GM12878 (cell line): Measurements from ENCODE around the gene VSIG10L. TPM values are rescaled to one million over a fixed set of nuclear protein-coding genes. Genes with fewer than 3 reads are reported as not detected.

Source experiments
- ATAC-seq: fragments of 200-7000 bp; cut with Tn5 transposase; 3 replicates; pipeline ENCODE4 v1.9.1; 2020; ENCODE audit warnings: mild to moderate bottlenecking, moderate library complexity
- BruUV-seq: library from RNA; stranded (reverse); fragments of 400-500 nt; replicated peaks from 2 replicates; lab custom pipeline; 2021; lab: Mats Ljungman, UMichigan
- CTCF ChIA-PET: fragments of 300-600 bp; sonication (Branson Sonifier 250); formaldehyde crosslinking; extraction: SDS; loops from one replicate; lab custom pipeline; 2021; ENCODE audit warnings: inconsistent platforms; lab: Yijun Ruan, JAX
- POLR2A ChIA-PET: fragments of 350-600 bp; formaldehyde crosslinking; extraction: SDS; loops from one replicate; lab custom pipeline; 2021; ENCODE audit warnings: inconsistent platforms; lab: Charles Lee
- RAD21 ChIA-PET: fragments of 300-600 bp; sonication (Branson Sonifier 250); formaldehyde crosslinking; loops from one replicate; lab custom pipeline; 2023; ENCODE audit warnings: antibody characterized with exemption; ENCODE audit not compliant: unreplicated experiment; lab: Charles Lee
- SMC1A ChIA-PET: fragments of 300-600 bp; sonication (Branson Sonifier 250); formaldehyde crosslinking; loops from one replicate; lab custom pipeline; 2023; ENCODE audit not compliant: unreplicated experiment, uncharacterized antibody; lab: Charles Lee
- DNase-seq: peaks from one replicate; pipeline ENCODE4 v3.0.0-alpha.2; 2011; ENCODE audit warnings: low read depth, low spot score
- FAIRE-seq: peaks from 3 replicates; lab custom pipeline; 2011; peaks lifted over from hg19 to GRCh38; lab: Jason Lieb, UNC
- H2AFZ ChIP-seq: 2 replicates; pipeline ENCODE4 v1.6.0; 2011; ENCODE audit warnings: low read depth, low read length, control low read depth; ENCODE audit not compliant: control insufficient read depth
- H3K27ac ChIP-seq: 2 replicates; pipeline ENCODE4 v1.5.1; 2011; ENCODE audit warnings: control low read depth; ENCODE audit not compliant: control insufficient read depth, insufficient read depth
- H3K27me3 ChIP-seq, 2 experiments: replicated peaks in 1 of 2; 2 replicates each; pipeline versions ENCODE4 v1.6.0 to v1.6.1; 2011; ENCODE audit warnings: low read length in 1 of 2; ENCODE audit not compliant: control insufficient read depth in 2 of 2, insufficient read depth in 2 of 2
- H3K36me3 ChIP-seq, 2 experiments: 2 replicates each; pipeline ENCODE4 v1.5.1; 2011; ENCODE audit warnings: low read length in 1 of 2; ENCODE audit not compliant: control insufficient read depth in 2 of 2, insufficient read depth in 2 of 2
- H3K4me1 ChIP-seq: 2 replicates; pipeline ENCODE4 v1.6.1; 2011; ENCODE audit warnings: mild to moderate bottlenecking, low read length, moderate library complexity, mixed read lengths; ENCODE audit not compliant: control insufficient read depth, insufficient read depth
- H3K4me2 ChIP-seq: 2 replicates; pipeline ENCODE4 v1.6.0; 2011; ENCODE audit warnings: control low read depth; ENCODE audit not compliant: control insufficient read depth, insufficient read depth
- H3K4me3 ChIP-seq: fragments of 200-600 bp; sonication (generic); 2 replicates; pipeline ENCODE4 v1.5.1; 2016
- H3K79me2 ChIP-seq: 2 replicates; pipeline ENCODE4 v1.6.0; 2011; ENCODE audit warnings: low read length; ENCODE audit not compliant: control insufficient read depth, insufficient read depth
- H3K9ac ChIP-seq: 2 replicates; pipeline ENCODE4 v1.8.0; 2011; ENCODE audit warnings: low read length, control low read depth, mixed read lengths; ENCODE audit not compliant: control insufficient read depth, insufficient read depth
- H3K9me3 ChIP-seq: replicated peaks from 3 replicates; pipeline ENCODE4 v1.5.1; 2011; ENCODE audit warnings: mild to moderate bottlenecking, low read length; ENCODE audit not compliant: control insufficient read depth, insufficient read depth
- H4K20me1 ChIP-seq: 2 replicates; pipeline ENCODE4 v1.6.0; 2011; ENCODE audit not compliant: control insufficient read depth, insufficient read depth
- CBX3 ChIP-seq: fragments of 200-600 bp; sonication (generic); IDR thresholded peaks from 2 replicates; pipeline ENCODE4 v1.6.1; 2016; ENCODE audit warnings: low read depth, borderline replicate concordance
- CHD4 ChIP-seq: fragments of 200-600 bp; sonication (generic); IDR thresholded peaks from 2 replicates; pipeline ENCODE4 v1.6.1; 2016; ENCODE audit warnings: mild to moderate bottlenecking
- HDAC6 ChIP-seq: fragments of 200-600 bp; sonication (generic); IDR thresholded peaks from one replicate; pipeline ENCODE4 v1.8.0; 2017; ENCODE audit warnings: antibody characterized with exemption; ENCODE audit not compliant: unreplicated experiment
- IRF4 ChIP-seq: IDR thresholded peaks from 2 replicates; pipeline ENCODE4 v1.6.1; 2011; ENCODE audit warnings: low read depth, low read length
- JUNB ChIP-seq: IDR thresholded peaks from 2 replicates; pipeline ENCODE4 v1.6.1; 2016; ENCODE audit warnings: antibody characterized with exemption, mild to moderate bottlenecking
- KLF5 ChIP-seq: fragments of 450-650 bp; IDR thresholded peaks from 2 replicates; pipeline ENCODE4 v1.6.1; 2014; ENCODE audit warnings: mild to moderate bottlenecking; ENCODE audit not compliant: partially characterized antibody
- MTA3 ChIP-seq: IDR thresholded peaks from 2 replicates; pipeline ENCODE4 v1.6.1; 2012; ENCODE audit warnings: low read length, inconsistent platforms, borderline replicate concordance
- NBN ChIP-seq: fragments of 450-650 bp; IDR thresholded peaks from 2 replicates; pipeline ENCODE4 v1.6.1; 2016
- RELA ChIP-seq: fragments of 450-650 bp; IDR thresholded peaks from 2 replicates; pipeline ENCODE4 v1.8.0; 2014; ENCODE audit warnings: borderline replicate concordance; ENCODE audit not compliant: partially characterized antibody
- REST ChIP-seq: IDR thresholded peaks from 2 replicates; pipeline ENCODE4 v1.6.1; 2012; ENCODE audit warnings: mild to moderate bottlenecking, low read depth, low read length
- ZNF207 ChIP-seq: fragments of 450-650 bp; IDR thresholded peaks from 2 replicates; pipeline ENCODE4 v1.6.1; 2014; ENCODE audit warnings: antibody characterized with exemption, mild to moderate bottlenecking, borderline replicate concordance
- WGBS: methylation state at CpG from one replicate; pipeline ENCODE4 v1.1.6; 2016; ENCODE audit warnings: low lambda C conversion rate; ENCODE audit not compliant: insufficient replicate concordance, insufficient coverage; ENCODE audit errors: missing lambda C conversion rate; 5-methylcytosine and 5-hydroxymethylcytosine counted together
- in situ Hi-C: fragments of 300-500 bp; cut with MboI; formaldehyde crosslinking; loops from 9 replicates; pipeline ENCODE4 v1.14.3; 2018; ENCODE audit warnings: mixed read lengths
- intact Hi-C: fragments of 100-400 bp; cut with micrococcal nuclease; formaldehyde crosslinking; loops from one replicate; pipeline ENCODE4 v1.14.2; 2022; ENCODE audit not compliant: unreplicated experiment
- polyA plus RNA-seq, 11 experiments: library from polyadenylated mRNA; depleted of rRNA in 4 of 11; unstranded in 6 of 11; stranded (reverse) in 5 of 11; fragments of >200 nt; fragmentation: Nextera tagmentation in 4 of 11; fragmentation: Illumina TruSeq in 1 of 11; extraction: Ambion mirVana in 4 of 11; extraction: Trizol in 1 of 11; gene quantifications; 1 replicate in 1 of 11; 2 replicates in 10 of 11; pipeline versions ENCODE4 v1.2.1 to v1.2.3, GENCODE V29; 2011 to 2016; ENCODE audit warnings: inconsistent platforms in 2 of 11, missing spikeins in 2 of 11, low read depth in 1 of 11
- total RNA-seq, 4 experiments: library from RNA; depleted of rRNA in 3 of 4; stranded (reverse); fragments of >200 nt in 3 of 4; fragmentation: Illumina TruSeq in 1 of 4; extraction: Trizol in 1 of 4; gene quantifications; 2 replicates each; pipeline versions ENCODE4 v1.2.1 to v1.2.3, GENCODE V29; 2013 to 2021

The VSIG10L gene
- total and polyA plus RNA-seq, 10 of the 15 experiments (the other 5 are each of a cell fraction or from before 2014, with no cell fraction given): 0.09 to 0.93 (median 0.49) TPM

GRCh38 chr19:51347209-51347928 lies 5.4 kb upstream of the VSIG10L start:
- H3K4me3 ChIP-seq: no peak overlapping the region
- no peak for ATAC-seq
- peaks cover 0 to 4% of the 10 kb centered on the region in 2 experiments; a peak in 2 of 4 replicates for H3K36me3 ChIP-seq
- 78% methylated on average over 10 of the region's 10 CpGs for WGBS
- H2AFZ ChIP-seq: no peak overlapping the region
- TF ChIP-seq CBX3 (no peak), IRF4 (no peak), MTA3 (no peak), HDAC6 (no peak), CHD4 (no peak), JUNB (no peak), RELA (no peak), NBN (no peak), KLF5 (no peak), REST (no peak), ZNF207 (no peak)
- no peaks in the 10 kb centered on the region for H3K9me3 ChIP-seq
- DNase-seq: no peak
- POLR2A ChIA-PET: no interaction called here
- H3K4me2 ChIP-seq: no peak overlapping the region
- in situ Hi-C loops: no loop called here
- no peak for FAIRE-seq
- H3K79me2 ChIP-seq: no peaks in the 10 kb centered on the region
- BruUV-seq: no TSS peak
- H3K4me1 ChIP-seq: peaks cover 17% of the 10 kb centered on the region
- SMC1A ChIA-PET: no interaction called here
- no peaks in the 10 kb centered on the region for H4K20me1 ChIP-seq
- H3K27me3 ChIP-seq: no peaks in the 10 kb centered on the region
- CTCF ChIA-PET: no interaction called here
- intact Hi-C loops: no loop called here
- H3K27ac ChIP-seq: no peak overlapping the region
- no peak overlapping the region for H3K9ac ChIP-seq
- RAD21 ChIA-PET: no interaction called here
